ENCODE measurements around the gene NAP1L1. TPM values are rescaled to one million over a fixed set of nuclear protein-coding genes. Genes with fewer than 3 reads are reported as not detected.
A peak's percentile ranks its signal among the peaks of the same experiment; 100 is the strongest.

NAP1L1 gene
- total RNA-seq, 4 donors from 2014 or later = 103 to 279 (median 201) TPM

DNA sequence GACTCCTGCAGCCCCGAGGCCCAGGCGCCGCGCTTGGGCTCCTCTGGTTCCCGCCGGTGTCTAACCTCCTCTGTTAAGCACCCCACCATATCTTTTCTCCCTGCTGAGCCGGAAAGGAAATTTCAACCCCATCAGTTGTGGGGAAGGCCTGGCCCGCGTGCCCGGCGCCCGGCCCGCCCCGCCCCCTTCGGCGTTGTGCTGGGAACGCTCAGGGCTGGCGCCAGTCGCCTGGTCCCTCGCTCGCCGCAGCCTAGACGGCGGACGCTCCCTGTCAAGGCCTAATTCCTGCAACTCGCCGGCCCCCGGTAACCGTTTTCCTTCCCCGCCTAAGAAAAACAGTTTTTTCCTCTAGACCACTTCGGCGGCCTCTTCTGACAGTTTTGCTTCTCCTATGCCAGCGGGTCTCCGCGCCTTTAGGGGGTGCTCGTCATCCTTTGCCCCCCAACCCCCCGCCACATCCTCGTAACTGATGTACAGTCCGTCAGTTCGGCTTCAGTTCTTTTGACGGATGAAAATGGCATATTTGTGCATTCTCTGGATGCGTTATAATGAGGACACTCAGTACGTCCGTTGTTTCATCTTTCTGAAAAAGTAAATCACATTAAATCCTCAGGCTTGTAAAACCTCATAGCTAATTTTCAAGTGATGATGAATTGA is 506 bp upstream of the NAP1L1 start:
- WGBS, 2 donors = 1% methylated on average over 22 to 23 of the region's 44 CpGs
- Histone ChIP-seq H3K9me3 (no peaks in the 10 kb centered on the region), H3K27ac (peak overlapping the region; percentile 96 to 100 (median 98)), H3K4me1 (peaks cover 0 to 52% (median 25%) of the 10 kb centered on the region in 3 donors), H3K4me3 (peak overlapping the region; percentile 80 to 96 (median 91)), H3K36me3 (peaks cover 0 to 9% (median 0%) of the 10 kb centered on the region in 3 donors), H3K27me3 (no peaks in the 10 kb centered on the region)
- intact Hi-C loops (cut with DNase I) = no loop called here
- DNase-seq = peak; percentile 41
- TF ChIP-seq, protein P1, sequence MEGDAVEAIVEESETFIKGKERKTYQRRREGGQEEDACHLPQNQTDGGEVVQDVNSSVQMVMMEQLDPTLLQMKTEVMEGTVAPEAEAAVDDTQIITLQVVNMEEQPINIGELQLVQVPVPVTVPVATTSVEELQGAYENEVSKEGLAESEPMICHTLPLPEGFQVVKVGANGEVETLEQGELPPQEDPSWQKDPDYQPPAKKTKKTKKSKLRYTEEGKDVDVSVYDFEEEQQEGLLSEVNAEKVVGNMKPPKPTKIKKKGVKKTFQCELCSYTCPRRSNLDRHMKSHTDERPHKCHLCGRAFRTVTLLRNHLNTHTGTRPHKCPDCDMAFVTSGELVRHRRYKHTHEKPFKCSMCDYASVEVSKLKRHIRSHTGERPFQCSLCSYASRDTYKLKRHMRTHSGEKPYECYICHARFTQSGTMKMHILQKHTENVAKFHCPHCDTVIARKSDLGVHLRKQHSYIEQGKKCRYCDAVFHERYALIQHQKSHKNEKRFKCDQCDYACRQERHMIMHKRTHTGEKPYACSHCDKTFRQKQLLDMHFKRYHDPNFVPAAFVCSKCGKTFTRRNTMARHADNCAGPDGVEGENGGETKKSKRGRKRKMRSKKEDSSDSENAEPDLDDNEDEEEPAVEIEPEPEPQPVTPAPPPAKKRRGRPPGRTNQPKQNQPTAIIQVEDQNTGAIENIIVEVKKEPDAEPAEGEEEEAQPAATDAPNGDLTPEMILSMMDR (IDR thresholded peaks at IDR 0.05) = peak in 1 of 6 experiments; percentile 7
- no peak for TF ChIP-seq POLR2A (IDR thresholded peaks at IDR 0.05)

DNA sequence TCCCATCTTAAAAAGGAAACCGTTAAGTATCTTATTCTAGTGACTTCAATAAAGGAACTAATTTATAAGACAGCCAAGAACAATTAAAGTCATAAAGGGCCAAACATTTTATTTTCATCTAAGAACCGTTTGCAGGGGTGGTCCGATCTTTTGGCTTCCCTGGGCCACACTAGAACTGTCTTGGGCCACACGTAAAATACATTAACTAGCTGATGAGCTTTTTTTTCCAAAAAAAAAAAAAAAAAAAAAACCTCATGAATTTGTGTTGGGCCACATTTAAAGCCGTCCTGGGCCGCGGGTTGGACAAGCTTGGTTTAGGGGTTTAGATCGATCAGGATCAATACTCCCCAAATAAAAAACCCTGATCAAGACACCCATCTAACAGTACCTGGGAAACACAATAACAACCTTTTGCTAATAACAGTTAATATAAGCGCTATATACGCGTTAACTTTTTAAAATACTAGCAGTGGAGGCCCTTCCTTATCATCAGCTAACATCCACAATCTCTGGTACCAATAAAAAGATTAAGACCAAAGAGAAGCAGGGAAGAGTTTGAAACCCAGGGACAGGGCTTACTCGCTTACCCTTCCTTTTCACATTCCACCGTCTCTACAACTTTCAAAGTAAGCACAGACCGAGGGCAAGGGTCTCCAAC is 1.1 kb downstream of the NAP1L1 start:
- no peaks in the 10 kb centered on the region for H3K27me3 ChIP-seq
- 2 to 3% methylated on average over 14 of the region's 14 CpGs for WGBS, 2 donors
- H3K27ac ChIP-seq = peak overlapping the region; percentile 96 to 100 (median 98)
- no peak for DNase-seq
- H3K36me3 ChIP-seq = peaks cover 0 to 20% (median 0%) of the 10 kb centered on the region in 3 donors
- peaks cover 0 to 54% (median 25%) of the 10 kb centered on the region in 3 donors for H3K4me1 ChIP-seq
- TF ChIP-seq POLR2A (IDR thresholded peaks at IDR 0.05) = no peak
- TF ChIP-seq, protein P1 (IDR thresholded peaks at IDR 0.05) = no peak
- intact Hi-C loops (cut with DNase I) = no loop called here
- H3K9me3 ChIP-seq = peaks cover 0 to 5% (median 0%) of the 10 kb centered on the region in 3 donors
- peak overlapping the region; percentile 80 to 96 (median 91) for H3K4me3 ChIP-seq

DNA sequence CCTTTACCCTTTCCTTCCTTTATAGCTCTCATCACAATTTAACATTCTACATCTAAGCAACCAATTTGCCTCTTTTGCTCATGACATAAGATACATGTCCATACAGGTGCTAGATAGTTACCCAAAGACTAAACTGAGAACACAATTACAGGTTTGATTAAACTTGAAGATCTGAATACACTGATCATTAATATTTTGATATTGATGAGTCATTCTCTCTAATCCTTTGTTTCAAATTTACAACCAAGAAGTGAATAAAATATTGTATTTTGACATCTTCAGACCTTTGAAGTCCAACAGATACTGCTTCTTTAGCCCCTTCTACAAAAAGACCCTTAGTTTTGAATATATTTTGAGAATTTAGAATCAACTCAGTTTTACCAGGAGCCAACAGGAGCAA is 2.6 kb downstream of the NAP1L1 start:
- Histone ChIP-seq H3K36me3 (peaks cover 0 to 20% (median 0%) of the 10 kb centered on the region in 3 donors), H3K27me3 (no peaks in the 10 kb centered on the region), H3K27ac (no peak overlapping the region), H3K4me1 (peaks cover 0 to 54% (median 25%) of the 10 kb centered on the region in 3 donors), H3K9me3 (peaks cover 0 to 5% (median 0%) of the 10 kb centered on the region in 3 donors), H3K4me3 (no peak overlapping the region)
- DNase-seq = no peak
- intact Hi-C loops (cut with DNase I) = no loop called here
- TF ChIP-seq POLR2A (IDR thresholded peaks at IDR 0.05) = no peak
- TF ChIP-seq, protein P1 (IDR thresholded peaks at IDR 0.05) = no peak

DNA sequence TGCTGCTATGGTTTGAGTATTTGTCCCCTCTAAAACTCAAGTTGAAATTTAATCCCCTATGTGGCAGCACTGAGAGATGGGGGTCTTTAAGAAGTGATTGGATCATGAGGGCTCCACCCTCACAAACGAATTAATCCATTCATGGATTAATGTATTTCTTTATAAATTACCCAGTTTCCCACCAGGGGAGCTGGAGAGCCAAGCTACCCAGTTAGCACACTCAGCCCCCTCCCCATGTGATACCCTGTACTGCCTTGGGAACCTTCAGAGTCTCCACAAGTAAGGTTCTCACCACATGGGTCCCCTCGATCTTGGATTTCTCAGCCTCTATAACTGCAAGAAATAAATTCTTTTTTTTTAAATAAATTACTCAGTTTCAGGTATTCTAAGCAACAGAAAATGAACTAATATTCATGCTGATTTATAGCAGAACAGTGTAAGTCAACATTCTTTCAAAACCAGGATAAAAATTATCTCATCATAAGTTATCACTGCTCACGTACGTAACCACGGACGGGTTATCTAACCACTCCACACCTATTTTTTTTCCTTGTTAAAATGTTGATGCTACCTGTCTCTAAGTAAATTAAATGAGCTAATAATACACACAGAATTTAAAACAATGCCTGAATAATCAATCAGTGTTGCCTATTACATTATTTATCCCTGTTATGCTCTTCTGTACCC is 3.6 kb downstream of the NAP1L1 start:
- Histone ChIP-seq H3K27me3 (no peaks in the 10 kb centered on the region), H3K27ac (no peak overlapping the region), H3K9me3 (peaks cover 0 to 5% (median 0%) of the 10 kb centered on the region in 3 donors), H3K36me3 (peaks cover 0 to 20% (median 0%) of the 10 kb centered on the region in 3 donors), H3K4me3 (no peak overlapping the region), H3K4me1 (peaks cover 0 to 56% (median 24%) of the 10 kb centered on the region in 3 donors)
- 78 to 79% methylated on average over 6 of the region's 6 CpGs for WGBS, 2 donors
- DNase-seq = no peak
- TF ChIP-seq, protein P1 (IDR thresholded peaks at IDR 0.05) = no peak
- TF ChIP-seq POLR2A (IDR thresholded peaks at IDR 0.05) = no peak
- intact Hi-C loops (cut with DNase I) = no loop called here
